GM21576 (cell line): ENCODE data around the gene CAPN2.

Experiments used
- ATAC-seq: cut with Tn5 transposase; IDR thresholded peaks from one replicate; pipeline ENCODE4 v1.9.1; 2021; ENCODE audit warnings: mild to moderate bottlenecking, moderate library complexity; ENCODE audit not compliant: unreplicated experiment

The CAPN2 gene

GRCh38 chr1:223758734-223759133 is 46.4 kb downstream of the CAPN2 start:
- no peak for ATAC-seq

DNA sequence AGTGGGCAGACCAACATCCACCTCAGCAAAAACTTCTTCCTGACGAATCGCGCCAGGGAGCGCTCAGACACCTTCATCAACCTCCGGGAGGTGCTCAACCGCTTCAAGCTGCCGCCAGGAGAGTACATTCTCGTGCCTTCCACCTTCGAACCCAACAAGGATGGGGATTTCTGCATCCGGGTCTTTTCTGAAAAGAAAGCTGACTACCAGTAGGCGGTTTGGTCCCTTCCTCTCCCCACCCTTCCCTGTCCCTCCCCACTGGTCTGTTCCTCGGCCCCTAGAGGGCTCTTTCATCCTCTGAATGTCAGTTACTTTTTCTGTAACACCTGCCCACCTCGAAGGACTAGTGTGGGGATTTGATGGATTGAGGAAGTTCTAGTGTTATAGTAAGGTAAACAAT is 46.9 kb downstream of the CAPN2 start:
- no peak for ATAC-seq

GRCh38 chr1:223760833-223761232 is 48.5 kb downstream of the CAPN2 start:
- ATAC-seq: no peak

- ATAC-seq: no peak
These were observed 49.1 kb downstream of the CAPN2 start for GRCh38 chr1:223761411-223761810.

- no peak for ATAC-seq
These were observed 50.9 kb downstream of the CAPN2 start for GRCh38 chr1:223763251-223763650.

DNA sequence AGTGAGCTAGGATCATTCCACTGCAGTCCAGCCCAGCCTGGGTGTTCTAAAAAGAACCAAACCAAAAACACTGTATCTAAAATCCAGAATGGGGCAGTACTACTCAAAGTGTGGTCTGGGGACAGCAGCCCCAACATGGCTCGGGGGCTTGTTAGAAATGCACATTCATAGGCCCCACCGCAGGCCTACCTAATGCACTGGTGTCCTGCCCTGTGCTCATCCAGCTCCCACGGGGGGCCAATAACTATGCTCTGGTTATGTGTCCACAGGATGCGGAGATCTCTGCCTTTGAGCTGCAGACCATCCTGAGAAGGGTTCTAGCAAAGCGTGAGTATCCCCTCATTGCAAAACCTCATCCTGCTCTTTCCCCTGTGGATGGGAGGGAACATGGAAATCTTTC is 51.5 kb downstream of the CAPN2 start:
- ATAC-seq: no peak

DNA sequence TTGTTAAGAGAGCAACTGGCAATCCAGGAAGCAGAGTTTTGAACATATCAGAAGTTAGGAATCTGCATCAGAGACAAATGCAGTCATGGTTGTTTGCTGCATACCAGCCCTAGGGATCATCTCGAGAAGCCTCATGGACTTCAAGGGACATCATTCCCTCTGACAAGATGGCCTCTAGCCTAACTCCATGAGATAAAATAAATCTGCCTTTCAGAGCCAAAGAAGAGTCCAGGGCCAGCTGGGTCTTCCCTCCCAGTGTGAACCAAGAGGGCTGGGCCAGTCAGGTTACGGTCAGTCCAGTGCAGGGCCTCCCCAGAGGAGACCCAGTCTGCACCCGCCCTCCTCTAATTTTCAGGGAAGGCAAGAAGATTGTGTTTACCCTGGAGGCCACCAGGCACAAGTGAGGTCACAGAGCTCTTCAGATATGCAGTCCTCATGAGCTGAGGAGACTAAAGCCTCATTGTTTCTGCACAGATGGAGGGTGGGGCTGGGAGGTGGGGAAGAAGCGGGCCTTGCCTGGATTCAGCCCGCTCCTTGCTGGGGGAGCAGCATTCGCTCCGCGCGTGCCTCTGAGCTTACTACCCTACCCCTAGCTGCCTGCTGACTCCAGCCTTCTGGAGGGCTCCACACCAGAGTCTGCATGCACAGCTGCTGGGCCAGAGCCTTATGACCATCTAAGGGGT is 52.8 kb downstream of the CAPN2 start:
- no peak for ATAC-seq

DNA sequence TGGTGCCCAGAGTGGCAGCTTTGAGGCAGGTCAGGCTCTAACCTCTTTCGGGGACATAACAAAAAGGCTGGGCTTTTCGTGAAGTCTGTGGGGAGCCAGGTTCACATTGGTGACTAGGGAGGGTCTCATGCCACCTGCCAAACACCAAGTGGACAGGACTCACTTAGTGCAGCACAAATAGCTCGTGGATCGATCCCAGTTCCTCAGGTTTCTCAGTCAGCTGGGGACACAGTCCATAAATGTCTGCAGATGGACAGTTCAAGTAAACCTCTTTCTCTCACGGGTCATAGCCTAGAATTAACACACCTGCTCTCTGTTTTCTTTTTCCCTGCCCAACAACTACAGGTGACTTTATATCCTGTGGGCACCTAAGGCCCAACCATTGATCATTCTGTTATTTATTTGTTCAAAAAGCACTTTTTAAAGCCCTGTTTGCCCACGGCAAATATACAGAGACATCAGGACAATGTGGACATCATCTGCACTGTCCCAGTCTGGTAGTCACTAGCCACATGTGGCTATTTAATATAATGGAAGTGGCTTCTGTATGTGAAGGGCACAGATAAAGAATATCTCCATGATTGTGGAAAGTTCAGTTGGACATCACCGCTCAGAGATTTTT is 53.5 kb downstream of the CAPN2 start:
- ATAC-seq: no peak

- ATAC-seq: no peak
These were observed 58.4 kb downstream of the CAPN2 start for GRCh38 chr1:223770621-223771315.

- ATAC-seq: no peak
These were observed 59.1 kb downstream of the CAPN2 start for GRCh38 chr1:223771469-223771813.

DNA sequence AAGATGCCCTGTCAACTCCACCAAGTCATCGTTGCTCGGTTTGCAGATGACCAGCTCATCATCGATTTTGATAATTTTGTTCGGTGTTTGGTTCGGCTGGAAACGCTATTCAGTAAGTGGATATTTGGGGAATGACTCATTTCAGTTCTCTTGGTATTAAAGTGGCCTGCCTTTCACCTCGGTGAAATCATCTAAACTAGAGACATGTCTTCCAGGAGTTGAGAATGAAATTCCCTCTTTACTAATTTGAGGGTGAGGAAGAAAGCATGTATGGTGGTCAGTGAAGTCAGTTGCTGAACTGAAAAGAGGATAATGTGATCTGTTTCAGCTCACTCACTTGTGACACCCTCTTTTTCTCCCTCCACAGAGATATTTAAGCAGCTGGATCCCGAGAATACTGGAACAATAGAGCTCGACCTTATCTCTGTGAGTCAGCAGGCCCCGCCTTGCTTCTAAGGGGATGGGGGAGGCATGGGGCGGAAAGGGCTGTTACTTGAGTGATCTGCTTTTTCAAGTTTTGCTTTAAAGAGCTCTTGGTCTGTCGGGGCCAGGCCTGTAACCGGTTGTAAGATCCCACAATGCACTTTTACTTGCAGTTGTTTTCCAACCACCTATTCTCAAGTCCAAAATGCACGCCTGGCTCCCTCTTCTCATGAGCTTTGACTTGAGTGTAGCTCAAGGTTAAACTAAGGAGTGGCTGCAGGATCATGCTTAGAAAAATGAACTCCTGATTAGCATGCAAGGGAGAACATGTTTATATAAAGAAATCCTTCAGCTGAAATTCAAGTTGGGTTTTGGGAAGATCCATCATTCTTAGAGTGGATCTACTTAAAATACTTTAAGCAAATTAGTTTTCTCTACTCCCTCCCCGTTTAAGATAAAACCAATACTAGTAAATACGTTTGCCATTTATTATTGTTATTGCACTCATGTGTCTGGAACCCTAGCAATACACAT is 59.8 kb downstream of the CAPN2 start:
- ATAC-seq: no peak

GRCh38 chr1:223772771-223773160 is 60.4 kb downstream of the CAPN2 start:
- ATAC-seq: no peak

- ATAC-seq: no peak
These were observed 61.9 kb downstream of the CAPN2 start for GRCh38 chr1:223774134-223774814.

GRCh38 chr1:223775054-223775453 is 62.7 kb downstream of the CAPN2 start:
- ATAC-seq: no peak

GRCh38 chr1:223775711-223776074 is 63.4 kb downstream of the CAPN2 start:
- ATAC-seq: no peak

GRCh38 chr1:223776075-223776814 is 63.9 kb downstream of the CAPN2 start:
- ATAC-seq: peak; percentile 45

DNA sequence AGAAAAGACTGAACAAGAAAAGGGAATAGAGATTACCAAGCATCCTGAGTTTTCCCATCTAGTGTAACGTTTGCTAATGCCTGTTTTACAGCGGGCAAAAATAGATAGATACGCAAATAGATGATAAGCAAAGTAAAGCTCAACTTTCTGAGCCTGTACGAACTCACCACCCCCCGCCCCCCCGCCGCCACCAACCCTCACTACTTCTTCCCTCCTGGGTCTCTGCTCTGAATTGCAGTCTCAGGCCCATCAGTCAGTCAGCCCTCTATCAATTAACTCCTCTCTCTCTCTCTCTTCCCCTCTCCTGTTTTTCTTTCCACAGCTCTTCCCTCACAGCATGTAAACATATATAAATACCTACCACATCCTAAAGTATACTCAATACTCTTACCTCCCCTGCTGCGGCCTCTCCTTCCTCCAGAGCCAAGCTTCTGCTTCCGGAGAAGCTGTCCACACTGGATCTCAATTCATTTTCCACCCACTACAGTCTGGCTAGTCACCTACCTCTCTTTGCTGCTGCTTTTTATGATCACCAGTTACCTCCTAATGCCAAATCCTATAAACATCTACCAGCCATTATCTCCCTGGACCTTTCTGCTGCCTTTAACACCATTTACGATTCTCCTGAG is 64.6 kb downstream of the CAPN2 start:
- no peak for ATAC-seq

- no peak for ATAC-seq
These were observed 68.0 kb downstream of the CAPN2 start for GRCh38 chr1:223780318-223780717.

DNA sequence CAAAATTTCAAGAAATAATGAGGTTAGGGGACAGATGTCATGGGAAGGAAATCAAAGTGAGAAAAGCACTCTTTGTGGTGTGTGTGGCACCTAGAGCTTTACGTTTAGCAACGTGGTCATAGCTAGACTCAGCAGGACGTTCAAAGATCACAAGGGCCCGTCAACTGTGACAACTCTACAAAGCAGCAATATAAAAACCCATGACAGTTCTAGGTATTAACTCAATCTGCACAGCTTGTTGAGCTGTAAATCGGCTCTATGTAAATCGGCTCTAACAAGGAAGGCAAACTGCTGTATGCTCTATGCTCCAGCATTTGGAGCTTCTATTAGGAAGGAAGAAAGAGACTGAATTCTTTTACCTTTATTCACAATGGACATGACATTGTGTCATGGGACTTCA is 68.6 kb downstream of the CAPN2 start:
- ATAC-seq: no peak

DNA sequence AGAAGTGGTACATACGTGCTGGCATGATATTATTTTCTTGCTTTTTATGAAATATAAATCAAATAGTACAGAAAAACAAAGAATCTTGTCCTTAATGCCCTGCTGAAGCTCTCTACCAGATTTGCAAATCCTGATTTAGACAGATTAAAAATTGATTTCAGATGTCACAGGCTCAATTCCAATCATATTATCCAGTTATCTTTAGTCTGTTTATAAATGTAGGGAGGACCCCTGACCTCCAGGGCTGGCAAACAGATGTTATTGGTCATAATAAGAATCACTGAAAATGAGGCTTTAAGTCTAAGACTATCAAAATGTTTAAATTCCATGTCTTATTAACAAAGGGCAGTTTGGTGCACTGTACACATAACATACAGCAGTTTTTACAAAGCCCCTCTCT is 71.3 kb downstream of the CAPN2 start:
- no peak for ATAC-seq
